DMS153 treated with DMSO at 0.1 percent for 48 hours (cell line): ENCODE measurements around the gene LMAN1L.
A peak's percentile ranks its signal among the peaks of the same experiment; 100 is the strongest.

Source experiments
- DNase-seq: peaks from one replicate; lab custom pipeline; 2025; ENCODE audit not compliant: unreplicated experiment; lab: John Stamatoyannopoulos, UW

Gene LMAN1L

DNA sequence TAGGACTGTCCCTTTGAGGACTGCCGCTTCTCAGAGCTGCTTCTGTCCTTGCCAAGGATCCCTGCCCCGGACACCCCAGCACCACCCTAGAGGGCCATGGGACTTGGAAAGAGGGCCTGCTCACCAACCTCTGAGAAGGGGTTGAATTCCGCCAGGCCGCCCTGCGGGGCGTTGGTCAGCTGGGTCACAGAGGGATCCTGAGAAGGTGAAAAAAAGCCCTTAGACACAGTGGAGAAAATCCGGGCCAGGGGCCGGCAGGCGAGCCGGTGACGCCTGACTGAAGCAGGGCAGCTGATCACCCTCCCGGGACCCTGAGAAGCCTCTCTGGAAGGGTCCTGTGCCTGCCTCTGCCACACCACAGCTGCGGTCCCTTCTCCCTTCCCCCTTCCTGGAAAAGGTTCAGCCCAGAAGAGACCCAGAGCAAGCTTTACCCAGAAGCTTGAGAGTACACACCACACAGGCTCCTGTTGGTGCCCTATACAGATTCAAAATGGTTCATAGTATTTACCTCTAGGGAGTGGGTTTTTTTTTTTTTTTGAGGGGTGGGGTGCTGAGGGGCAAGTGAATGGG, 41.9 kb downstream of the LMAN1L start:
- no peak for DNase-seq

DNA sequence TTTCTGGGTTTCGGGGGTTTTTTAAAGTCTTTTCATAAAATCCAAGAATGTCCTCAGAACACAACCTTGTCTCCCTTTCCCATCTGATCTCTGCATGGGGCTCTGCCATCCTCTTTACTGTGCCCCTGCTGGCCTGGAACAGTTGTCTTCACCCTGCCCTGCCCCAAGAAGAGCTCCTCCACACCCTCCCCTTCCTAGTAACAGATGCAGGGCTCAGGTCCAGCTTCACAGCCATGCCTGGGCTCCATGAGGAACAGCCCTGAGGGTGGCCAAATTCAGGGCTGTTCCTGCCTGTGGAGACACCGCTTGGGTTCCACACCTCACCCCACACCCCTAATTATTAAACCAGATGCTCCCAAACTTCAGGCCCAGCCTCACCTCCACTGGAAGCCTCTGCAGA, 43.2 kb downstream of the LMAN1L start:
- DNase-seq: no peak

DNA sequence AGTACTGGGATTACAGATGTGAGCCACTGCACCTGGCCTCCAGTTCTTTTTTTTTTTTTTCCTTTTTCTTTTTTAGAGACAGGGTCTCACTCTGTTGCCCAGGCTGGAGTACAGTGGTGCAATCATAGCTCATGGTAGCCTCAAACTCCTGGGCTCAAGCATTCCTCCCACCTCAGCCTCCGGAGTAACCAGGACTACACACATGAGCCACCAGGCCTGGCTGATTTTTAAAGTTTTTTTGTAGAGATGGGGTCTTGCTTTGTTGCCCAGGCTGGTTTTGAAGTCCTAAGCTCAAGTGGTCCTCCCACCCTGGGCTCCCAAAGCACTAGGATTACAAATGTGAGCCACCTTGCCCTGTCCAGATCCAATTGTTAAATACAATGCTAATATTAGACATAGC, 43.9 kb downstream of the LMAN1L start:
- no peak for DNase-seq

DNA sequence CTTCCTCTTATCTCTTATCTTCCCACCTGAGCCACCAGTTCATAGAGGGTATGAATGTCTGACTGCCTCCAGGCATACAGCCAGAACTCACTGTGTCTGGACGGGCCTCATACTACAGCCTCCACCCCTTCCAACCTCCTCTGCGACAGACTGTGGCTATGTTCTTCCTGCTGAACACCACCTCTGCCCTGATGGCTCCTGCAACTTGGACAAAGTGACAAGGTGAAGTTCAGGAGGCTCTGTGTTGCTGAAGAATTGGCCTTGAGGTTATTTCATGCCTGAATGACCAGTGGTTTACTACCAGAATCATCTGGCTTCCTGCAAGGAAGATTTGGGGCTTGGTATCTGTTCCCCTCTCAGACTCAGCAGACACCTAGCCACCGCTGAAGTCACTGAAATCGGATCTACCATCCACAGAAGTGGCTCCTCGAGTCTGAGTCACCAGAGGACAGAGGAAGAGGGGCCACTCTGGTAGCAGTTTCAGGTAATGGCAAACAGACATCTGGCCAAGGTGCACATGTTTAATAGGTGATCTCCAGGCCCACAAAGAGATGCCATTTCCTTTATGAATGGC, 44.5 kb downstream of the LMAN1L start:
- DNase-seq: no peak

DNA sequence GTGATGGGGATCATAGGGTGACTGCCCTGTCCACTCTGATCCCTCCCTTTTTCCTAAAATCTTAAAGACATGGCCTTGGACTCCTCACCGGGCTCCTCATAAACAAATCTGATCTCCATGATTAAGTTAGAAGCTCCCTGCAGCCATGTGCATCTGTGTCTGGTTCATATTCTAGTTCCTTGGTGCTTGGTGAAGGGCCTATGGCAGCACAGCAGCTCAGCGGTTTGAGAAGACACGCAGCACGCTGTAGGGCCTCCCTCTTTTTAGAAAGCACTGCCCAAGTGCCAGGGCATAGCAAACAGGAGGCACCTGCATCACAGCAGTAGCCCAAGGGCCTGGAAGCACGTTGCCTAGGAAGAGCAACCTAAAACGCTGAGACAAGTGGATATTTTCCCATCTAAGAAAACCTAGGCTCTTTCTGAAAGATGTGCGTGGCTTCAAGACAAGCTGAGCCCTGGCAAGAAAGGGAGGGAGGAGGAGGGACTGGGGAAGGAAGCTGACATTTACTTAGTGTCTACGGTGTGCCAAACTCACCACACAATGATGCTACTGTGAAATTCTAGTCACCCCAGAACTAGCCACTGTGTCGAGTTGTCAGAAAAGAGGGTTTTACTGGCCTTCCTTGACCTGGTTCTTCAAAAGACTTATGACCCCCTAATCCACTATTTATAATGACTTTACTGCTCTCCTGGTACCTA, 45.2 kb downstream of the LMAN1L start:
- no peak for DNase-seq

DNA sequence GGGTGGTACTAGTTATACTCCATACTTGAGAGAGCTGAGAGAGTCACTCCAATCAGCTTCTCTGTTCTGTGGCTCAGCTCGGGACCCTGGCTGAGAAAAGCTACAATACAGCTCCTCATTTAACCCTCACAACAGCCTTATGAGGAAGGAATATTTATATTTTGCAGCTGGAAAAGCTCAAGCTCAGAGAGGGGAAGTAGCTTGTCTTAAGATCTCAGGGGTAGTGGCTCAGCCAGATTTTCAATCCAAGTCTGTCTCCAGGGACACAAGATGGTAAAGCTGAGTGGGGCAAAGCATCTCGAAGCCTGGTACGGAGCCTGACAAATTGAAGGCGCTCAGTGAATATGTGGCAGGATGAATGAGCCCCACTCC, 45.7 kb downstream of the LMAN1L start:
- no peak for DNase-seq

DNA sequence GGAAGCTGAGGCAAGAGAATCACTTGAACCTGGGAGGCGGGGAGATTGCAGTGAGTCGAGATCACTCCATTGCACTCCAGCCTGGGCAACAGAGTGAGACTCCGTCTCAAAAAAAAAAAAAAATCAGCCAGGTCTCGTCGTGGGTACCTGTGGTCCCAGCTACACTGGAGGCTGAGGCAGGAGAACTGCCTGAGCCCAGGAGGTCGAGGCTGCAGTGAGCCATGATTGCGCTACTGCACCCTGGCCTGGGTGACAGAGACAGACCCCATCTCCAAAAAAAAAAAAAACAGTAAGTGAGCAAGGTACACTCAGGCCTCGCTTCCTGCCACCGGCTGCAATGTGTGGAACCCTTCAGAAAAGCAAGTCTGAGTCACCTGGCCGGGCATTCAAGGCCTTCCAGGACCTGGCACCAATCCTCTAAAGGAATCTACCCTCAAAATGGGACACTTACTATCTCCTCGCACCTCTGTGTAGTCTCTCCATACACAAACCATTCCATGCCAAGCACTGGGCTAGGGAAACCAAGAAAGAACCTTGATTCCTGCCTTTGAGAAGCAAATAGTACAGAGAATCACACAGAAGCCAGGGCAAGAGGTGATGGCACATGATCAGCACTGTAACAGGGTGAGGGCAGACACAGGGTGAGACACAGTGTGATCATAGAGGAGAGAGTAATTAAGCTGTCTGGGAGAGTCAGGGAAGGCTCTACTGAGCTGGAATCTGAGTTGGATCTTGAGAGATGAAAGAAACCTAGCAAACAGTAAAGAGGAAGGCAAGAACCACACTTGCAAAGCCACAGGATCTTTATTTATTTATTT, 50.8 kb downstream of the LMAN1L start:
- DNase-seq: no peak

DNA sequence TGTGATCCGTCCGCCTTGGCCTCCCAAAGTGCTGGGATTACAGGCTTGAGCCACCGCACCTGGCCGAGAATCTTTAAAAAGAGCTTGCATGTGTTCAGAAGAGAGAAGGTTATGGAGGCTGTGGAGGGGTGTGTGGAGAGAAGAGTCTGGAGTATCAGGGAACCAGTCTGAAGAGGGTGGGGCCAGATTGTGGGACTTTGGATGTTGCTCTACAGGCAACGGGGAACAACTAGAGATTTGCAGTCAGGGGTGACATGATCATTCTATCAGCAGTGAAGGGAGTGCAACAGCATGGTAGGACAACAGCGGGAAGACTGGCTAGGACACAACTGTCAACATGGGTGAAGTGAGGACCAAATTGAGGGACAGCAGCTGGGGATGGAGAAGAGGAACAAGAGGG, 51.7 kb downstream of the LMAN1L start:
- DNase-seq: no peak

DNA sequence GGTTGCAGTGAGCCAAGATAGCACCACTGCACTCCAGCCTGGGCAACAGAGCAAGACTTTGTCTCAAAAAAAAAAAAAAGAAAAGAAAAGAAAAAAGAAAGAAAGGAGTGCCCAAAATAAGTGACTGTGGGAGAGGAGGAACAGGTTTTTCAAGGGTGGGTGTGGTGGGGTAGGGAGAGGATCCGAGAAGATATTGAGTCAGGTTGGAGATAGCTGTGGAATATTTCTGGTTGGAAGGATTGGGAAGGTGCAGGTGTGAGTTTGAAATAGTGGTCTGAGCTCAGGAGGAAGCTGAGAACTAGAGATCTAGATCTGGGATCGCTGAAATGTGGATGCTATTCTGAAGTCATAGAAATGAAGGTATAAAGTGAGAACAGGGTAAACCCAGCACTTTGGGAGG, 52.7 kb downstream of the LMAN1L start:
- no peak for DNase-seq

DNA sequence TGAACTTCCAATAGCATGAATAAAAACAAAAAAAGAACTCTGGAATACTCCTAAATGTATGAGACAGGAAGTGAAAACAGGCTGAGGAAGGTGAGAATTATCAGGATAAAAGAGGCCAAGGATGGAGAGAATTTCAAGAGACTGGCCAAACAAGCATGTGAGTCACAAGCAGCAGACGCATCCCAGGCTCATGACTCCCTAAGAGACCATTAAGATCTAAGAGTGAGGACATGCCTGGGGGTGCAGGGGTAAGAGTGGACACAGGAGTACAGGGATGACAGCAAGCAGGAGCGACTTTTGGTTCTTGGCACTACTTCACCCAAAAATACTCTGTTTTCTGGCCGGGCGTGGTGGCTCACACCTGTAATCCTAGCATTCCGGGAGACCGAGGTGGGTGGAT, 53.5 kb downstream of the LMAN1L start:
- DNase-seq: no peak

DNA sequence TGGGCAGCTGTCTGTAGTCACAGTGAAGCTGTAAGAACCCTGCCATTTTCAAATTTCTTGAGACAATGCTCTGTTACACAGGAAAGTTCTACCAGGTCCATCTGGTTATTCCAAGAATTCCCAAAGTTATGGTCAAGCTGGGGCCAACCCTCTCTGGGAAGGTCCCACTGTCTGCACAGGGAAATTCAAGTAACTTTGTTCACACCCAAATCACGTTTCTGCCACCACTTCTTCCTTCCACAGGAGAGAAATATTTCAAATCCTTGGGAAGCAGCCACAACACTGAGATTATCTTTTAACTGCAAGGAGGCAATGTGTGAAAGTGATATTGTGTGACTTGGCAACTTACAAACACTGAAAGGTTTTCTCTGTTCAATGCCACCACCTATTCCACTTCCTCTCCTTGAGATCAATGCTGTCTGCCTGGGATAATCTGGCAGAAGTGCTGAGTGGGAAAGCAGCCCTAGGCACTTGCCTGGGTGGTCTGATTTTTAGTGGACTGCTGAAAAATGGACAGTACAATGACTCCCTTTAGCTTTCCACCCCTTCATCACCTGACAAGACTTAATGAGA, 54.9 kb downstream of the LMAN1L start:
- DNase-seq: no peak

DNA sequence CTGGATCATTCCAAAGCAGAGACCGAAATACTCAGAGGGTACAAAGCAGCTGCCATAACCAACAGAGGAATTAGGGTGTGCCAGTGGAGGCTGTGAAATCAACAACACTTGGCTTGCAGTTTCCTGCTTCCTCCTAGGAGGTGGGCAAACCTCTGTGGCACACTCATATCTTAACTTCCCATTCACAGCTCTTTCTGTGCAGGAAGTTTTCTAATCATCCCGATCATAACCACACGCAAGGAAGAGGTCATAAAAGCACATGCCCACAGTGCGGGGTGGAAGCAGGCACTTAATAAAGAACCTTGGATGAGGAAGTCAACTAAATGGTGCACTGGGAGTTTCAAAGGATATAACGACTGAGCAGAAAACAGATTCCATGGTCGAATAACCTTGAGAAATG, 55.4 kb downstream of the LMAN1L start:
- no peak for DNase-seq

DNA sequence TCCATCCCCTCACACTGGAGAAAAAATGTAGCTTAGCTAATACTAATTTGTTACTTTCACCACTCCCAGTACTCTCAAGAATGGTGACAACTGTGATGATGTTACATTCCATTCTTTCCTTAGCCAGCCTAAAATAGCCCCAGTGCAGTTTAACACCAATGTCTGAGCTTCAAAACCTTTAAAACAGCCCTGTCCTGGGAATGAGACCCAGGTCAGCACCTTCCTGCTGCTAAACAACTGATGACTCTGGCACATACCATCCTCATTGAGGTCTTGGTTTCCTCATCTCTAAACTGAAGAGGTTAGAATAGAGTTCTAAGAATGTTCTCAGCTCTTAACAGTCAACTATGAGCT, 56.7 kb downstream of the LMAN1L start:
- DNase-seq: no peak

DNA sequence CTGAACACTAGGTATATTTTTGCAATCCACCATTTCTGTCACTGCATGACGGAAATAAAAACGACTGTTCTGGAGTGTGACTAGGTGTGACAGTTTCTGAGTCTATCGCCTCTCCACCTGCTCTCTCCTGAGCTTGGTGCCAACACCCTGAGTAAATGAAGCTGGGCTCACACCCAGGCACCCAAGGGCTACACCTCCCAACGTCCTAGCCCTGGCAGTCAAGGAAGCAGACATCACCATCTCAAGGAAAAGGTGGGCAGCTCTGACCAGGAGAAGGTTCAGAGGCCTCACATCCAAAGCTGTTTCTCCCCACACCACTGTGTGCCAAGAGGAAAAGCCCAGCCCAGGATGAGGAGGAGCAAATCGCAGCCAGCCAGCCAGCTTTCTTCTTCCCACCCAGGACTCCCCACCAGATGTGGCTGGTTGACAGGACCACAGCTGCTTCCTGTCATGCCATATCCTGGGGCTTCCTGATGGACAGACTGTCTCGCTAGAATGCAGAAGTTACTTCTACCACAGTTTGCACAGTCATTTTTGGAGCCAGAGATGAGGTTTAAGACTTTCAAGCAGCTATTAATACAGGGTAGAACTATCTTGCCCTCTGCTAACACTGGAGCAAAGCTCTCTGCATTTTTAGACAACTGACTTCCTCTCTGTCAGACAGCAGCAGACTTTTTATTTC, 57.2 kb downstream of the LMAN1L start:
- DNase-seq: no peak

DNA sequence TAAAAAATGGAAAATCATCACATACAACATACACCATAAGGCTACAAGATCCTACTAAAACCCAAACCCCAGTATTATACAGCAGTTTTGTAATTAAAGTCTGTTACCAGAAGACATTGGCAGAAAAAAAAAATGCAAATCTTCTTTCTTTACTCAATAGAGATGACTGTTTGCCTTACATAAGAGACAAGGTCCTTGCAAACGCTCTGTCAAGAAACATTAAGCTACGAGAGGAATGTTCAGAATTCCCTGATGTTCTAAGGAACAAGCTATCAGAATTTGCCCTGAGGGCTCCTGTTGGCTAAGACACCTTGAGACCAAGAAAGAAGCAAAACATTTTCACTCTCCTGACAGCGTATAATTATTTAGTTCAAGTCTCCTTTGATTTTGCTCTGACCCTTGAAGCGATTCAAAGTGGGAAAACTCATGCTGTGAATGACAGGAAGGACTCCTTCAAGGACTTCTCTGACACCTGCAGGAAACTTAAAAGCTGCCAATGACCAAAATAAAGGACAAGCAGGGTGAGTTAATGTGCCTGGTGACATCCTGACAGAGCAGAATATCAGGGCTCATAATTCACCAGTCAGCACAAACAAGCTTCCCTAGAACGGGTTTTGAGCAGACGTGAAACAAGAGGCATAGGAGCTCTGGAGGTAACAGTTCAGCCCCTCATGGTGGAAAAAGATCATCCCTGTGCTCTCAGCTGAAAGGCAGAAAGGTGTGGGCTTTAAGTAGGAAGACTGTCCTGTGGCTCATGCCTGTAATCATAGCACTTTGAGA, 58.0 kb downstream of the LMAN1L start:
- DNase-seq: no peak

DNA sequence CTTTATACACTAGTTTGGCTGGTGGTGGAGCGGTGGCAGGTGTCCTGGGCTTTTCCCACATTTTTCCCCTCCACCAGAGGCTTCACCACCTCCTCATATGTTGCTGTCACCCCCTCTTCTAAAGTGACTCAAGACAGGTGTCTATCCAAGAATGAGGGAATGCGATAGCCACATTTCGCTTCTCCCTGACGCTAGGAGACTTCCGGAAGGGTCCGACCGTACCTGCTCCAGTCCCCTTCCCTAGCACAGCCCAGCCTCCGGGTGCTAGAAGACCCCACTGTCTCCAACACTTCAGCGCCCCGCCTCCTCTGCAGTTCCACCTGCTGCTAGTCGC, 60.0 kb downstream of the LMAN1L start:
- no peak for DNase-seq

DNA sequence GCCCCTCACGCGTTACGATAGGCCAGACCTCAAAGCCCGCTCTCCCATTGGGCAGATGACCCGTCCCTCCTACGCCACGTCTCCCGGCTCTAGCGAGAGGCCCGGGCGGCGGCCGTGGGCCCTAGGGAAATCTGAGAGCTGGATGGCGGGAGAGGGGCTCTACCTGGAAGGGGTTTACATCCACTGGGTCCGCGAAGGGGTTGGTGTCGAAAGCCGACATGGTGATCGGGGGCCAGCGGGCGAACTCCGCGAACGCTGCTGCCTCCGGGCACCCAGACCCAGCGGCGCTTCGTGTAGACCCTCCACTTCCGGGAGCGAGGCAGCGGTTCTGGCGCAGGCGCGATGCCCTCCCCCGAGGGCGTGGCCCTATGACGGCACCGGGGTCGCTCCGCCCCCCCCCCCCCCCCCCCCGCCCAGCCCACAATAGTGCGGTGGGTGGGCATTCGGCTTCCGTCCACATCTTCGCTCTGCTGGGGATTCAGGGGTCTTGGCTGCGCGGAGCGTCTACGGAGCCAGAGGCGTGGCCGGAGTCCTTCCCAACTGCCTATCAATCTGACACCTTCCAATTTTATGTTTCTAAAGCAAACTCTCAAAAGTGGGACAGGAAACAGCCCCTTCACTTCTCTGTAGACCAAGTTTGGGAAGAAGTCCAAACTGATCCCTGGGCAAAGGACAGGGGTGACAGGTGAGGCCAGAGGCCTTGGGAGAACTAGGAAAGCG, 60.6 kb downstream of the LMAN1L start, which contains the start of gene SCAMP2:
SCAMP2 (minus strand) TSS at position 330 of the 720 bp plus-strand sequence; CDS start at position 220, 110 bp downstream.
- peak; percentile 47 for DNase-seq

DNA sequence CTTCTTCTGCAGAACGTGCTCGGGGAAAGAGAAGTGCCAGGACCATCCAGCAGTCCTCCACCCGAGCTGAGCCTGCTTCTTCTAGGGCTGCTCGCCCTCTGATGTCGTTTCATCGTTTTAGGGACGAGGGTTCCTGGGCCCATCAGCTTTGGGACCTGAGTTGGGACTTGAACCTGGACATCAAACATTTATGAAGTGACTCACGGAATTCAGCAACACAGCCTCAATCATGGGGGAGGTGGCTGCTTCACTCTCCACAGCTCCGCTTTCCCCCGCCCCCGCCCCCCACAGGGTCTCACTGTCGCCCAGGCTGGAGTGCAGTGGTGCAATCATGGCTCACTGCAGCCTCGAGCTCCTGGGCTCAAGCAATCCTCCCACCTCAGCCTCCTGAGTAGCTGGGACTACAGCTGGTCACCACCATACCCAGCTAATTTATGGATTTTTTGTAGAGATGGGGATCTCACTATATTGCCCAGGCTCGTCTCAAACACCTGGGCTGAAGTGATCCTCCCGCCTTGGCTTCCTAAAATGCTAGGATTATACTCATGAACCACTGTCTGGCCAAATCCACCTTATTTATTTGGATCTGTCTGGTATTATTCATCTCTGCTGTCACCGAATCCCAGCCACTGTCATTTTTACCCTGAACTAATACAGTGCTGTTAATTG, 61.3 kb downstream of the LMAN1L start:
- DNase-seq: no peak
